WTC11 (cell line): Measurements from ENCODE around the gene PRPF31. TPM values are rescaled to one million over a fixed set of nuclear protein-coding genes. Genes with fewer than 3 reads are reported as not detected.

ENCODE experiments used
- ATAC-seq: fragments of 200-7000 bp; cut with Tn5 transposase; 2 replicates; pipeline ENCODE4 v1.10.0; 2021; ENCODE audit warnings: mild to moderate bottlenecking, moderate library complexity
- CTCF ChIA-PET: fragments of 300-600 bp; sonication (Branson Sonifier 250); formaldehyde crosslinking; loops from one replicate; lab custom pipeline; 2021; ENCODE audit warnings: antibody characterized with exemption; lab: Charles Lee
- POLR2A ChIA-PET: fragments of 350-600 bp; sonication (Branson Sonifier 250); formaldehyde crosslinking; loops from one replicate; lab custom pipeline; 2021; ENCODE audit warnings: antibody characterized with exemption; lab: Charles Lee
- DNase-seq: peaks from one replicate; pipeline ENCODE4 v3.0.0; 2021; ENCODE audit warnings: low spot score
- H3K27ac Mint-ChIP-seq: 2 replicates; pipeline ENCODE4 v1.8.0; 2021; ENCODE audit warnings: mixed read lengths
- H3K27me3 Mint-ChIP-seq: 2 replicates; pipeline ENCODE4 v1.8.0; 2021; ENCODE audit warnings: low read depth, mild to moderate bottlenecking, moderate library complexity, mixed read lengths
- H3K36me3 Mint-ChIP-seq: 2 replicates; pipeline ENCODE4 v1.8.0; 2021; ENCODE audit warnings: mixed read lengths
- H3K4me1 Mint-ChIP-seq: 2 replicates; pipeline ENCODE4 v1.8.0; 2022; ENCODE audit warnings: mixed read lengths
- H3K4me3 Mint-ChIP-seq: 2 replicates; pipeline ENCODE4 v1.8.0; 2021; ENCODE audit warnings: mild to moderate bottlenecking, moderate library complexity, mixed read lengths
- H3K9me3 Mint-ChIP-seq: 2 replicates; pipeline ENCODE4 v1.8.0; 2021; ENCODE audit warnings: mixed read lengths
- CREM ChIP-seq: sonication (generic); formaldehyde crosslinking; IDR thresholded peaks from 2 replicates; pipeline ENCODE4 v1.8.1; 2022; ENCODE audit warnings: mild to moderate bottlenecking, missing genetic modification reagents, moderate library complexity
- ELF4 ChIP-seq: sonication (generic); formaldehyde crosslinking; IDR thresholded peaks from 2 replicates; pipeline ENCODE4 v1.8.1; 2022; ENCODE audit warnings: low read depth, mild to moderate bottlenecking, moderate library complexity, missing genetic modification reagents
- FOXK1 ChIP-seq: sonication (generic); formaldehyde crosslinking; IDR thresholded peaks from 2 replicates; pipeline ENCODE4 v1.8.0; 2022; ENCODE audit warnings: mild to moderate bottlenecking, moderate library complexity, missing genetic modification reagents
- GABPB1 ChIP-seq: sonication (generic); formaldehyde crosslinking; IDR thresholded peaks from 2 replicates; pipeline ENCODE4 v1.8.1; 2023; ENCODE audit warnings: mild to moderate bottlenecking, missing genetic modification reagents
- IRF2 ChIP-seq: sonication (generic); formaldehyde crosslinking; IDR thresholded peaks from 2 replicates; pipeline ENCODE4 v1.8.0; 2022; ENCODE audit warnings: low read depth, missing genetic modification reagents, borderline replicate concordance
- JAZF1 ChIP-seq: fragments of 250-450 bp; sonication (Bioruptor Pico); IDR thresholded peaks from 2 replicates; pipeline ENCODE4 v1.9.0; 2021; ENCODE audit warnings: moderate library complexity, mild to moderate bottlenecking, inconsistent platforms
- NFATC4 ChIP-seq: fragments of 250-450 bp; sonication (Bioruptor Pico); IDR thresholded peaks from 2 replicates; pipeline ENCODE4 v1.9.0; 2021; ENCODE audit warnings: mild to moderate bottlenecking
- RORB ChIP-seq: fragments of 250-450 bp; sonication (Bioruptor Pico); IDR thresholded peaks from 2 replicates; pipeline ENCODE4 v1.9.0; 2021; ENCODE audit warnings: mild to moderate bottlenecking
- SMAD4 ChIP-seq: sonication (generic); formaldehyde crosslinking; IDR thresholded peaks from 2 replicates; pipeline ENCODE4 v1.8.0; 2022; ENCODE audit warnings: mild to moderate bottlenecking, missing genetic modification reagents
- total RNA-seq: library from RNA; stranded (reverse); gene quantifications from 3 replicates; pipeline ENCODE4 v1.2.3, GENCODE V29; 2021
- TF ChIP-seq, protein P1 (sequence below): sonication (generic); formaldehyde crosslinking; IDR thresholded peaks from 2 replicates; pipeline ENCODE4 v1.8.0; 2022; ENCODE audit warnings: mild to moderate bottlenecking, missing genetic modification reagents
- TF ChIP-seq, protein P2 (sequence below): fragments of 250-450 bp; sonication (Bioruptor Pico); conservative IDR thresholded peaks from 2 replicates; pipeline ENCODE4 v1.9.0; 2021; ENCODE audit warnings: mild to moderate bottlenecking
- TF ChIP-seq, protein P3 (sequence below): sonication (generic); formaldehyde crosslinking; conservative IDR thresholded peaks from 2 replicates; pipeline ENCODE4 v1.8.1; 2022; ENCODE audit warnings: mild to moderate bottlenecking, missing genetic modification reagents
- TF ChIP-seq, protein P4 (sequence below): sonication (generic); formaldehyde crosslinking; IDR thresholded peaks from 2 replicates; pipeline ENCODE4 v1.8.1; 2023; ENCODE audit warnings: mild to moderate bottlenecking, missing genetic modification reagents, borderline replicate concordance
- TF ChIP-seq, protein P5 (sequence below): sonication (generic); formaldehyde crosslinking; IDR thresholded peaks from 2 replicates; pipeline ENCODE4 v1.8.0; 2023; ENCODE audit warnings: missing genetic modification reagents, mild to moderate bottlenecking, borderline replicate concordance
- TF ChIP-seq, protein P6 (sequence below): fragments of 250-450 bp; sonication (Bioruptor Pico); IDR thresholded peaks from 2 replicates; pipeline ENCODE4 v2.1.2; 2022; ENCODE audit warnings: mild to moderate bottlenecking, moderate library complexity
- TF ChIP-seq, protein P7 (sequence below): fragments of 250-450 bp; sonication (Bioruptor Pico); IDR thresholded peaks from 2 replicates; pipeline ENCODE4 v1.8.0; 2021; ENCODE audit warnings: mild to moderate bottlenecking

Gene PRPF31
- total RNA-seq, 1 experiment from 2014 or later, result 92.8 TPM

DNA sequence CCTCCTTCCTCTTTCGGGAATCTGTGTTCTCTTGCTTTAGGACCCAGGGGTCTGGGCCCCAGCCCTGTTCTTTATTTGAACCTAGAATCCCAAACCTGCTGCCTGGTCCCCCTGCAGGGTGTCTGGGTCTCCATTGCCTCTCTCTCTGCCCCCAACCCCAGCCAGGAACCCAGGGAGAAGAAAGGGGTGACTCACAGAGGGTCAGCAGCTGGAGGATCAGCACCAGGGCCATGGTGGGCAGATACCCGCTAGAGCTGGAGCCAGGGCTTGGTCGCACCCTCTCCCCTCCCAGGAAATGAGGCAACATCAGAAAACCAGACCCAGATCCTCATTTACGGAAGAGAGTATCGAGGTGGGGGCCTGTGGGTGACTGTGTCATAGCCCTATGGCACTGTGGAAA, 15.0 kb upstream of the PRPF31 start, which contains the start of gene OSCAR:
Gene OSCAR, minus strand, starts transcription at position 243 of the 400 bp plus-strand sequence. Its CDS starts 11 bp downstream, at position 232.
- peak within 1 kb of the TSS; percentile 46; the same call in 1 of the 2 replicates for H3K4me3 Mint-ChIP-seq
- H3K9me3 Mint-ChIP-seq, result no peaks in the 10 kb centered on the region
- ATAC-seq, result no peak
- peaks cover 12% of the 10 kb centered on the region for H3K27me3 Mint-ChIP-seq
- H3K27ac Mint-ChIP-seq, result peak within 1 kb of the TSS; percentile 70
- peaks cover 6% of the 10 kb centered on the region for H3K36me3 Mint-ChIP-seq
- peaks cover 8% of the 10 kb centered on the region for H3K4me1 Mint-ChIP-seq
- no peak for DNase-seq
- CTCF ChIA-PET, result interaction anchor here (1.6 kb wide), 1 partner anchor 71 kb away, joined by 6 read pairs; no protein-coding TSS in a partner anchor
- no peak for TF ChIP-seq CREM (CRISPR knock-in tag)
- TF ChIP-seq, all 79 proteins: peak for 0
- POLR2A ChIA-PET, result no interaction called here

DNA sequence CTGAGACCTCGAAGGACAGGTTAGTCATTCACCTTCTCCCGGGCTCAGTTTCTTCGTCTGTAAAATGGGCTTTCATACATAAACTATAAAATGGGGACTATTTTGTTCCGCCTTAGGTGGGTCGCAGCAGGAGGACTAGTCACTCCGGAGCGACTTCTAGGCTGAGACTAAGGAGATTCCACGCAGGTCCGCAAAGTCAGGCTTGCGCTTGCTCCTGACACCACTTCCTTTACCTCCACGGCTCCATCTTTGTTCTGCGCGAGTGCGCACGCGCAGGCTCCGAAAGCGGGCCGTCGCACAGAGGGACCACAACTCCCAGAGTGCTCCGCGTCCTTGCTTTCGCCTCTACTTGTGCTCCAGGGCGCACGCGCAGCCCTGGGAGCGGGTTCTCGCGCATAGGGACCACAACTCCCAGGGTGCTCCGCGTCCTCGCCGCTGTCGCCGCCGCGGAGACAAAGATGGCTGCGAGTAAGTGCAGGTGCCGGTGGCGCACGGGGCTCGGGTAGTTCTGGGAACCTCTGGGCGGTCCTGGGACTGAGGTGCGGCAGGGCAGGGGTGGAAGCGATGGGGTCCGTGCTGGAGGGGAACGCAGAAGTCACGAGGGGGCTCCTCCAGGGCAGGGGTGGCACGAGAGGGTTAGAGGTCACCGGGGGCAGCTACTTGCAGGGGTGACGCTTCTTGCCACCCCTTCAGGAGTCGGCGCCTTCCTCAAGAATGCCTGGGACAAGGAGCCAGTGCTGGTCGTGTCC, 13.0 kb upstream of the PRPF31 start, which contains the start of gene NDUFA3:
Gene NDUFA3, plus strand, starts transcription at position 435 of the 749 bp plus-strand sequence. Its CDS starts 24 bp downstream, at position 459.
- POLR2A ChIA-PET, result interaction anchor here (3.4 kb wide), 1 partner anchor 13 kb away, joined by 10 read pairs; the partner anchor contains the start of genes PRPF31 and TFPT
- H3K4me3 Mint-ChIP-seq, result peak within 1 kb of the TSS; percentile 97
- H3K36me3 Mint-ChIP-seq, result peaks cover 25% of the 10 kb centered on the region
- peak; percentile 98 for DNase-seq
- H3K27ac Mint-ChIP-seq, result peak within 1 kb of the TSS; percentile 96
- peak; percentile 96 for ATAC-seq
- no peaks in the 10 kb centered on the region for H3K9me3 Mint-ChIP-seq
- CTCF ChIA-PET, result interaction anchor here (0.9 to 2.0 kb wide), 4 partner anchors 61 to 73 kb away, joined by 3 to 8 read pairs (median 5); no protein-coding TSS in a partner anchor
- H3K4me1 Mint-ChIP-seq, result peaks cover 3% of the 10 kb centered on the region
- H3K27me3 Mint-ChIP-seq, result no peaks in the 10 kb centered on the region; the same call in 1 of the 2 replicates
- TF ChIP-seq, protein P1, sequence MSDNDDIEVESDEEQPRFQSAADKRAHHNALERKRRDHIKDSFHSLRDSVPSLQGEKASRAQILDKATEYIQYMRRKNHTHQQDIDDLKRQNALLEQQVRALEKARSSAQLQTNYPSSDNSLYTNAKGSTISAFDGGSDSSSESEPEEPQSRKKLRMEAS, result peak; percentile 32; the same call in 1 of the 2 replicates
- TF ChIP-seq JAZF1, result no peak
- no peak for TF ChIP-seq NFATC4
- TF ChIP-seq, protein P2, sequence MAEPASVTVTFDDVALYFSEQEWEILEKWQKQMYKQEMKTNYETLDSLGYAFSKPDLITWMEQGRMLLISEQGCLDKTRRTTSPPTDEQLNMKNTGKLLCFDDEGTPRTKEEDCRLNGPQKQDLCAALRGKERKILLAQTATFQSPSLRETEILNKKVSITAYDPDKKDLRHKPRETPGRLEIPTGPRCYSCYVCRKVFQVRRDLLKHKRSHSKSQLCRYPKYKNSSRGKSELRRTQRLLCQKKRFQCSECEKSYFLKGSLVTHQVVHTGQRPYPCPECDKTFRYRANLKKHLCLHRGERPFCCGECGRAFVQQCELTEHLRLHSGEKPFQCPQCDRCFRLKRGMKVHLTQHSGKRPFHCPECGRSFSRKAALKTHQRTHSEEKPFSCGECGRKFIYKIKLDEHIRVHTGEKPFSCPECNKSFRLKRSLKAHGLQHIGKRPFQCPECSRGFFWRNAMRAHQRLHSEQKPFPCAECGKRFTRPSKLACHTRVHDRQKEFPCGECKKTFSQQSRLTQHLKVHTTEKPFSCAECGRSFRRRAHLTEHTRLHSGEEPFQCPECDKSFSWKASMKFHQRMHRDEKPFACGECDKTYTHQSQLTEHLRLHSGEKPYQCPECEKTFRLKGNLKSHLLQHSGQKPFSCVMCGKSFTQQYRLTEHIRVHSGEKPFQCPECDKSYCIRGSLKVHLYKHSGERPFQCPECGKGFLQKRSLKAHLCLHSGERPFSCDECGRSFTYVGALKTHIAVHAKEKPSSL (CRISPR knock-in tag), result no peak
- TF ChIP-seq RORB (CRISPR knock-in tag), result no peak
- TF ChIP-seq GABPB1 (CRISPR knock-in tag), result 0 out of 2 replicates have a peak, but pooled peaks have one; percentile 30
- no peak for TF ChIP-seq SMAD4 (CRISPR knock-in tag)
- TF ChIP-seq IRF2, result no peak
- TF ChIP-seq ELF4 (CRISPR knock-in tag), result no peak
- TF ChIP-seq, protein P3, sequence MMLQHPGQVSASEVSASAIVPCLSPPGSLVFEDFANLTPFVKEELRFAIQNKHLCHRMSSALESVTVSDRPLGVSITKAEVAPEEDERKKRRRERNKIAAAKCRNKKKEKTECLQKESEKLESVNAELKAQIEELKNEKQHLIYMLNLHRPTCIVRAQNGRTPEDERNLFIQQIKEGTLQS (CRISPR knock-in tag), result no peak
- TF ChIP-seq, protein P4, sequence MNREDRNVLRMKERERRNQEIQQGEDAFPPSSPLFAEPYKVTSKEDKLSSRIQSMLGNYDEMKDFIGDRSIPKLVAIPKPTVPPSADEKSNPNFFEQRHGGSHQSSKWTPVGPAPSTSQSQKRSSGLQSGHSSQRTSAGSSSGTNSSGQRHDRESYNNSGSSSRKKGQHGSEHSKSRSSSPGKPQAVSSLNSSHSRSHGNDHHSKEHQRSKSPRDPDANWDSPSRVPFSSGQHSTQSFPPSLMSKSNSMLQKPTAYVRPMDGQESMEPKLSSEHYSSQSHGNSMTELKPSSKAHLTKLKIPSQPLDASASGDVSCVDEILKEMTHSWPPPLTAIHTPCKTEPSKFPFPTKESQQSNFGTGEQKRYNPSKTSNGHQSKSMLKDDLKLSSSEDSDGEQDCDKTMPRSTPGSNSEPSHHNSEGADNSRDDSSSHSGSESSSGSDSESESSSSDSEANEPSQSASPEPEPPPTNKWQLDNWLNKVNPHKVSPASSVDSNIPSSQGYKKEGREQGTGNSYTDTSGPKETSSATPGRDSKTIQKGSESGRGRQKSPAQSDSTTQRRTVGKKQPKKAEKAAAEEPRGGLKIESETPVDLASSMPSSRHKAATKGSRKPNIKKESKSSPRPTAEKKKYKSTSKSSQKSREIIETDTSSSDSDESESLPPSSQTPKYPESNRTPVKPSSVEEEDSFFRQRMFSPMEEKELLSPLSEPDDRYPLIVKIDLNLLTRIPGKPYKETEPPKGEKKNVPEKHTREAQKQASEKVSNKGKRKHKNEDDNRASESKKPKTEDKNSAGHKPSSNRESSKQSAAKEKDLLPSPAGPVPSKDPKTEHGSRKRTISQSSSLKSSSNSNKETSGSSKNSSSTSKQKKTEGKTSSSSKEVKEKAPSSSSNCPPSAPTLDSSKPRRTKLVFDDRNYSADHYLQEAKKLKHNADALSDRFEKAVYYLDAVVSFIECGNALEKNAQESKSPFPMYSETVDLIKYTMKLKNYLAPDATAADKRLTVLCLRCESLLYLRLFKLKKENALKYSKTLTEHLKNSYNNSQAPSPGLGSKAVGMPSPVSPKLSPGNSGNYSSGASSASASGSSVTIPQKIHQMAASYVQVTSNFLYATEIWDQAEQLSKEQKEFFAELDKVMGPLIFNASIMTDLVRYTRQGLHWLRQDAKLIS (CRISPR knock-in tag), result 0 out of 2 replicates have a peak, but pooled peaks have one; percentile 20
- TF ChIP-seq, protein P5, sequence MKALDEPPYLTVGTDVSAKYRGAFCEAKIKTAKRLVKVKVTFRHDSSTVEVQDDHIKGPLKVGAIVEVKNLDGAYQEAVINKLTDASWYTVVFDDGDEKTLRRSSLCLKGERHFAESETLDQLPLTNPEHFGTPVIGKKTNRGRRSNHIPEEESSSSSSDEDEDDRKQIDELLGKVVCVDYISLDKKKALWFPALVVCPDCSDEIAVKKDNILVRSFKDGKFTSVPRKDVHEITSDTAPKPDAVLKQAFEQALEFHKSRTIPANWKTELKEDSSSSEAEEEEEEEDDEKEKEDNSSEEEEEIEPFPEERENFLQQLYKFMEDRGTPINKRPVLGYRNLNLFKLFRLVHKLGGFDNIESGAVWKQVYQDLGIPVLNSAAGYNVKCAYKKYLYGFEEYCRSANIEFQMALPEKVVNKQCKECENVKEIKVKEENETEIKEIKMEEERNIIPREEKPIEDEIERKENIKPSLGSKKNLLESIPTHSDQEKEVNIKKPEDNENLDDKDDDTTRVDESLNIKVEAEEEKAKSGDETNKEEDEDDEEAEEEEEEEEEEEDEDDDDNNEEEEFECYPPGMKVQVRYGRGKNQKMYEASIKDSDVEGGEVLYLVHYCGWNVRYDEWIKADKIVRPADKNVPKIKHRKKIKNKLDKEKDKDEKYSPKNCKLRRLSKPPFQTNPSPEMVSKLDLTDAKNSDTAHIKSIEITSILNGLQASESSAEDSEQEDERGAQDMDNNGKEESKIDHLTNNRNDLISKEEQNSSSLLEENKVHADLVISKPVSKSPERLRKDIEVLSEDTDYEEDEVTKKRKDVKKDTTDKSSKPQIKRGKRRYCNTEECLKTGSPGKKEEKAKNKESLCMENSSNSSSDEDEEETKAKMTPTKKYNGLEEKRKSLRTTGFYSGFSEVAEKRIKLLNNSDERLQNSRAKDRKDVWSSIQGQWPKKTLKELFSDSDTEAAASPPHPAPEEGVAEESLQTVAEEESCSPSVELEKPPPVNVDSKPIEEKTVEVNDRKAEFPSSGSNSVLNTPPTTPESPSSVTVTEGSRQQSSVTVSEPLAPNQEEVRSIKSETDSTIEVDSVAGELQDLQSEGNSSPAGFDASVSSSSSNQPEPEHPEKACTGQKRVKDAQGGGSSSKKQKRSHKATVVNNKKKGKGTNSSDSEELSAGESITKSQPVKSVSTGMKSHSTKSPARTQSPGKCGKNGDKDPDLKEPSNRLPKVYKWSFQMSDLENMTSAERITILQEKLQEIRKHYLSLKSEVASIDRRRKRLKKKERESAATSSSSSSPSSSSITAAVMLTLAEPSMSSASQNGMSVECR (CRISPR knock-in tag), result no peak
- TF ChIP-seq, protein P6, sequence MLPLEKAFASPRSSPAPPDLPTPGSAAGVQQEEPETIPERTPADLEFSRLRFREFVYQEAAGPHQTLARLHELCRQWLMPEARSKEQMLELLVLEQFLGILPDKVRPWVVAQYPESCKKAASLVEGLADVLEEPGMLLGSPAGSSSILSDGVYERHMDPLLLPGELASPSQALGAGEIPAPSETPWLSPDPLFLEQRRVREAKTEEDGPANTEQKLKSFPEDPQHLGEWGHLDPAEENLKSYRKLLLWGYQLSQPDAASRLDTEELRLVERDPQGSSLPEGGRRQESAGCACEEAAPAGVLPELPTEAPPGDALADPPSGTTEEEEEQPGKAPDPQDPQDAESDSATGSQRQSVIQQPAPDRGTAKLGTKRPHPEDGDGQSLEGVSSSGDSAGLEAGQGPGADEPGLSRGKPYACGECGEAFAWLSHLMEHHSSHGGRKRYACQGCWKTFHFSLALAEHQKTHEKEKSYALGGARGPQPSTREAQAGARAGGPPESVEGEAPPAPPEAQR, result no peak
- peak; percentile 86 for TF ChIP-seq FOXK1
- TF ChIP-seq, protein P7, sequence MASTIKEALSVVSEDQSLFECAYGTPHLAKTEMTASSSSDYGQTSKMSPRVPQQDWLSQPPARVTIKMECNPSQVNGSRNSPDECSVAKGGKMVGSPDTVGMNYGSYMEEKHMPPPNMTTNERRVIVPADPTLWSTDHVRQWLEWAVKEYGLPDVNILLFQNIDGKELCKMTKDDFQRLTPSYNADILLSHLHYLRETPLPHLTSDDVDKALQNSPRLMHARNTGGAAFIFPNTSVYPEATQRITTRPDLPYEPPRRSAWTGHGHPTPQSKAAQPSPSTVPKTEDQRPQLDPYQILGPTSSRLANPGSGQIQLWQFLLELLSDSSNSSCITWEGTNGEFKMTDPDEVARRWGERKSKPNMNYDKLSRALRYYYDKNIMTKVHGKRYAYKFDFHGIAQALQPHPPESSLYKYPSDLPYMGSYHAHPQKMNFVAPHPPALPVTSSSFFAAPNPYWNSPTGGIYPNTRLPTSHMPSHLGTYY (CRISPR knock-in tag), result no peak
